HG03139 (cell line): Measurements from ENCODE around the gene ASB7.
A peak's percentile ranks its signal among the peaks of the same experiment; 100 is the strongest.

Source experiments
- ATAC-seq: cut with Tn5 transposase; IDR thresholded peaks from one replicate; pipeline ENCODE4 v1.9.1; 2021; ENCODE audit not compliant: unreplicated experiment

ASB7 gene

GRCh38 chr15:100596792-100597191 is 5.6 kb upstream of the ASB7 start:
- peak; percentile 55 for ATAC-seq

GRCh38 chr15:100597862-100598261 is 4.5 kb upstream of the ASB7 start:
- no peak for ATAC-seq

GRCh38 chr15:100598655-100599054 is 3.7 kb upstream of the ASB7 start:
- ATAC-seq: no peak

- ATAC-seq: no peak
These were observed 1.2 kb upstream of the ASB7 start for GRCh38 chr15:100601163-100601562.

- no peak for ATAC-seq
These were observed 749 bp upstream of the ASB7 start for GRCh38 chr15:100601617-100602063.

GRCh38 chr15:100602823-100603393 is 519 bp downstream of the ASB7 start:
- ATAC-seq: peak; percentile 33

- no peak for ATAC-seq
These were observed 10.2 kb downstream of the ASB7 start for GRCh38 chr15:100612539-100612938.

- ATAC-seq: no peak
These were observed 10.8 kb downstream of the ASB7 start for GRCh38 chr15:100613208-100613607.

GRCh38 chr15:100614336-100614735 is 11.9 kb downstream of the ASB7 start:
- no peak for ATAC-seq

- no peak for ATAC-seq
These were observed 12.5 kb downstream of the ASB7 start for GRCh38 chr15:100614918-100615317.

- ATAC-seq: no peak
These were observed 13.4 kb downstream of the ASB7 start for GRCh38 chr15:100615801-100616200.

GRCh38 chr15:100616700-100617099 is 14.3 kb downstream of the ASB7 start:
- ATAC-seq: no peak

DNA sequence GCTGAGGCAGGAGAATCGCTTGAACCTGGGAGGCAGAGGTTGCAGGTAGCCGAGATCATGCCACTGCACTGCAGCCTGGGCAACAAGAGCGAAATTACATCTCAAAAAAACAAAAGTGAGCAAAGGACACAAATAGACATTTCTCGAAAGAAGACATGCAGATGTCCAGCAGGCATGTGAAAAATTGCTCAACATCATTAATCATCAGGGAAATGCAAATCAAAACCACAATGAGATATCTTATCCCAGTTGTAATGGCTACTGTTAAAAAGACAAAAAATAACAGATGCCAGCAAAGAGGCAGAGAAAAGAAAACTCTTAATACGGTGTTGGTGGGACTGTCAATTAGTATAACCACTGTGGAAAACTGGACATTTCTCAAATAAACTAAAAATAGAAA is 20.9 kb downstream of the ASB7 start:
- ATAC-seq: no peak

DNA sequence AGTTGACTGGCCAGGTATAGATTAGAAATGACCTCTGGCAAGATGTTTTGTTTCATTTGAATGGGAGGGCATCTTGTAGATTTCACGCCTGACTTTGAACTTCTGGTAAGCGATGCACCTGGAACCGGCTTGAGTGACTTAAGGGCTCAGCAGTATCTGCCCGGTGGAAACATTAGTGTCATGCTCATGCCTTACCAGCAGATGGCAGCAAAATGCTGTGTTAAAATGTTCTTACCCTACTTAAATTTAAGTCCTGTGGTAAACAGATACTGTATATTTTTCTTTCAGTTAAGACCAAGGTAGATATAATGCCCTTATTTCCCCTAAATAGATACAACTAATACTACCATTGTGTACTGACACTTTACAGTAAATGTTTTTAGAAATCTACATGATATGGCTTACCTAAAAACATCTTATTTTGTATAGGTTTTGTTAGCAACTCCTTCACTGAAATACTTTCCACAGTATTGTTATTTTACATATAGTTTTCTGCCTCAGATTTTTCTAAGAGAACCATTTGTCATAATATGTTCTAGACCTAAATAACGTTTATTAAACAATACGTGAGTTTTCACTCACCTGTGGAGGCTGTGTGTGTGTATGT is 25.5 kb downstream of the ASB7 start:
- ATAC-seq: peak; percentile 73

DNA sequence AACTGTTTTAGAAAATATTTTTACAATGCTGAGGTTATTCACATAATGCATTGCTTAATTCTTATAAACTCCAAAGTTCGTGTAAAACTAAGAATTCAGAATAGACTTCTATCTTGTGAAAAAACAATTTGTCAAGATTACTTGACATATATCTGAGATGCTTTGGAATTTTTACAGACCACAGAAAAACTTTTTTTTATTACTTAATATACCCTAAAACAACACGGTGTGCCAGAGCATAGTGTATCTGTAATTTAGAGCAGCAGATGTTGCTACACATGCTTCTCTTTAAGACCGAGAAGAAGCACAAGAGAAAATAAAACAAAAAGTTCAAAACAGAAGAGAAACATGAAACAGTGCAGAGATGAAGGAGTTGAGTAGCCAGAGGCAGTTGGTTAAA is 26.4 kb downstream of the ASB7 start:
- no peak for ATAC-seq

DNA sequence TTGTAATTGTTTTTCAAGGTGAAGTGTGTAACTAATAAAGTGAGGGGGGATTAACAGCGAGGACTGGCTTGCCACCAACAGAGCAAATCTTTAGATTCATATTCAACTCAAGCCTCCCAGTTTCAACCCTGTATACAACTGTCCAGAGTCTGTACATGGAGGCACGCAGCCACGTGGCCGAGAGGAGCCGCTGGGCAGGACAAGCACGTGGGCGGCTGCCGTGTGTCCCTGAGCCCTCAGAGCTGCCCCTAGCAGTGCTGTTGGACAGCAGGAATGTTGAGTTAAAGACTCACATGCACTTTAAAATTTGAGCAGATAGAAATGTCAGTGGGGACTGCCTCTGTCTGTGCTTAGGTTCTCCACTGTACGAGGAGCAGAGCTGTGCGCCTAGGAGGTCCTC is 29.4 kb downstream of the ASB7 start:
- no peak for ATAC-seq

GRCh38 chr15:100633763-100634075 is 31.3 kb downstream of the ASB7 start:
- ATAC-seq: no peak

GRCh38 chr15:100635406-100636071 is 33.1 kb downstream of the ASB7 start:
- ATAC-seq: no peak

- no peak for ATAC-seq
These were observed 35.9 kb downstream of the ASB7 start for GRCh38 chr15:100638177-100638730.

GRCh38 chr15:100642213-100642949 is 40.0 kb downstream of the ASB7 start:
- no peak for ATAC-seq

- no peak for ATAC-seq
These were observed 40.6 kb downstream of the ASB7 start for GRCh38 chr15:100642950-100643338.

DNA sequence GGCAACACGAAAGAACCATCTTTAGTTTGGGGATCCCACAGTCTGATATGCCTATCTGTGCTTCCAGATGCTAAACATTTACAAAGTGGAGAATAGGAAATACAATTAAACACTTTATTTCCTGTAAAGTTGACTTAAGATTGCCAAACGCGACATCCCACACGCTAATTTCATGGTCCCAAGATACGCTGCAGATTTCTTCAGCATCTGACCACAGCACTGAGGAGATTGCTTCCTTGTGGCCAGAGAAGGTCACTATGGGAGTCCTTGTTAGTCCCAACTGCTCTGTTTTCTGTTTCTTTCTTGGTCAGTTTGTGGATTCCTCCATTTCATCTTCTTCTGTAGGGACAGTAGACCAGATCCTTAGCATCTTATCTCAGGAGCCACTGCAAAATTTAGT is 43.3 kb downstream of the ASB7 start:
- no peak for ATAC-seq
